Raji (cell line): ENCODE data around the gene SPSB1.

Source experiments
- POLR2A ChIP-seq: IDR thresholded peaks from 2 replicates; pipeline ENCODE4 v1.6.1; 2011; ENCODE audit warnings: low read depth, low read length, control low read depth; ENCODE audit not compliant: insufficient read depth

SPSB1 gene

DNA sequence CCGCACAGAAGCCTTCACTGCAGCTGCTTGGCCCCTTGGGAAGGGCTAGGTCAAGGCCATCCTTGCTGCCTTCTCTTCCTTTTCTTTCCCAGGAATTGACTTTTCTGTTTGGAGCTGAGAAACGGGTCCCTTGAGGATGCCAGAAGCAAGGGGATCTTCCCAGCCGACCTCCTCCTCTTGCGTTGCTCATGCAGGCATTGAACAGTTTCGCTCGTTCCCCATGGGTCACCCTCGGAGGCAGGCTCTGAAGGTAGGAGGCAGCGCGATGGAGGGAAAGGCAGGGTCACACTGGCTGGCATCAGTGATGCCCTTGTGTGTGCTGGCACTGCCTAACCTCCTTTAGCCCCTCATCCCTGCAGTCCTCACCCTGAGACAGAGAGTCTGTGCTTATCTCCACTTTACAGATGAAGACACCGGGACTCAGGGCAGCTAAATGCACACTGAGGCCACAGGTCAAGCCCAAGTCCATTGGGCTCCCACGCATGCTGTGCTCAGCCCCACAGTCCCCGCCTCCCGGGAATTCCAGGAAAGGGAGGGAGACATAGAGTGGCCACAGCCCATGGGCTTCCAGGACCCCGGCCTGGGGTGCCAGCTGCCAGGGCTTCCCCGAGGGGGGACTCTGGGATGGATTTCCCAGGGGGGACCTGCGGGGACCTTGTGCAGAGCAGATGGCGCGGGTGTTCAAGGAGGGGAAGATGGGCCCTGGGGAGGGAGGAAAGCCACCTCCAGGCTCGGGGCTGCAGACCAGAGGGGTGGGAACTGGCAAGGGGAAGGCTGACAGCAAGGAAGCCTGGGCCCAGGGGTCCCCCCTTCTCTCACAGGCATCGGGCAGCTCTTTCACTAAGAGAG, 90.2 kb downstream of the SPSB1 start:
- TF ChIP-seq POLR2A, result no peak

DNA sequence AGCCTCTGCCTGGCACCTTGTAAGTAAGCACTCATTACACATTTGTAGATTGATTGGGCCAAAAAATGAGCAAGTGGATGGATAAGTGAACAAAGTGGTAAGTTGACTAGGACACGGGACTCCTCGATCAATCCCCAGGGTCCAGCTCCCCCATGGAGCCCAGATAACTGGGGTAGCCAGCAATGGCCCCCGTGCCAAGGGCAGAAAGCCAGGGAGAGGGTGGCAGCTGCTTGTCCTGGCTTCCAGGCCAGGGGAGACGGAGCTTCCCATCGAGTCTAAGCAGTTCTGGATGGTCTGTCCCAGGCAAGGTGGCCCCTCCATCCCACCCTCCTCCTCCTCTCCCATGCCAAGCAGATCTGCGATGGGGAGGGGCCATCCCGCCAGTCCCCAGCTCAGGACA, 91.4 kb downstream of the SPSB1 start:
- TF ChIP-seq POLR2A, result no peak

DNA sequence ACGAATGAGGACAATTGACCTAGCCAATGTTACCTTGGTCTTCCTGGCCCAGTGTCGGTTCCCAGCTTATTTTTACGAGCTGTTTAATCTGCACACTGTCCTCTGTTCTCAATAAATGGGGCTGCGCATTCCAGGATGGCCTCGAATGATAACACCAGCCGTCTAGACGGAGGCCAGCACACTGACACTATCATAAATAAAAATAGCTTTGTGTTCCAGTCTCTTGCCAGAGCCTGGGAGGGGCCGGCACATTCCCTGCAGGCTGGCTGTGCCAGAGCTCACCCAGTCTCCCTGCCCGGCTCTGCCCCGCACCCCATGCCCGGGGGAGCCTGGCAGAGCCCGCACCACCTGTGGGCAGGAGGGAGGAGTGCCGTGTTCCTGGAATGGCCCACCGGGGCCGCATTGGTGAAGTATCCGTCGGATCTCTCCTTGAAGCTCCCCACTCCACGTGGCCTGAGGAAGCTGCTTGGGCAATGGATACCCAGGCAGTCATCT, 92.1 kb downstream of the SPSB1 start:
- no peak for TF ChIP-seq POLR2A

DNA sequence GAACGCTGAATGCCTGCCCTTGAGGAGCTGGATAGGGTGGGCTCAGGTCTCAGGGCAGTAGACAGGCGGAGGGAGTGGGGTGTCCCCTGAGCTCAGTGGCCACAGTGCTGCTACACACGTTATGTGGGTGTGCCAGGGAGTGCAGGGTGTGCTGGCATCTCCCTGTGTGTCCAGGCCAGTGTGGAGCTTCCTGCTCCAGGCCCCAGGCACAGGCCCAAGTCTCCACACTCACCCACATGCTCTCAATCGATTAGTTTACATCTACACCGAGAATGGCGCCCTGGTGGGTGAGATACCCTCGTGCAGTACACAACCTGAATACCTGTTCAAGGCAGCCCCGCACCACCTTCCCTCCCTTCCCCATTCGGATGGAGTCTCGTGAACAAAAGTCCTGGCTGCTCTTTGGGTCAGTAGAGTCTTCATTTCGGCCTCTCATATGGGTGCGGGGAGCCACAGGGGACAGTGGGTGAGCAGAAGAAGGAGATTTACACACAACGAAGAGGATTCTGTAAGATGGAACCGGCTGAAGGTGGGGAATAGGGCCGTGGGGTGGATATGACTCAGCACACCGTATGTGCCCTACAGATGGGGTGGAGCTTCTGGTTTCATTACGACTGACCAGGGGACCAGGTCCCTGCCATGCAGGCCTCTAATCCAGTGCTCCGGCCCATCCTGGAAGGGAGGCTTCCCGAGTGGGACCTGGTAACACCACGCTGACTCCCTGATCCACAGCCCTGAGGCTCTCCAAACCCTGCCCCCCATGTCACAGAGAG, 93.3 kb downstream of the SPSB1 start:
- TF ChIP-seq POLR2A, result no peak

DNA sequence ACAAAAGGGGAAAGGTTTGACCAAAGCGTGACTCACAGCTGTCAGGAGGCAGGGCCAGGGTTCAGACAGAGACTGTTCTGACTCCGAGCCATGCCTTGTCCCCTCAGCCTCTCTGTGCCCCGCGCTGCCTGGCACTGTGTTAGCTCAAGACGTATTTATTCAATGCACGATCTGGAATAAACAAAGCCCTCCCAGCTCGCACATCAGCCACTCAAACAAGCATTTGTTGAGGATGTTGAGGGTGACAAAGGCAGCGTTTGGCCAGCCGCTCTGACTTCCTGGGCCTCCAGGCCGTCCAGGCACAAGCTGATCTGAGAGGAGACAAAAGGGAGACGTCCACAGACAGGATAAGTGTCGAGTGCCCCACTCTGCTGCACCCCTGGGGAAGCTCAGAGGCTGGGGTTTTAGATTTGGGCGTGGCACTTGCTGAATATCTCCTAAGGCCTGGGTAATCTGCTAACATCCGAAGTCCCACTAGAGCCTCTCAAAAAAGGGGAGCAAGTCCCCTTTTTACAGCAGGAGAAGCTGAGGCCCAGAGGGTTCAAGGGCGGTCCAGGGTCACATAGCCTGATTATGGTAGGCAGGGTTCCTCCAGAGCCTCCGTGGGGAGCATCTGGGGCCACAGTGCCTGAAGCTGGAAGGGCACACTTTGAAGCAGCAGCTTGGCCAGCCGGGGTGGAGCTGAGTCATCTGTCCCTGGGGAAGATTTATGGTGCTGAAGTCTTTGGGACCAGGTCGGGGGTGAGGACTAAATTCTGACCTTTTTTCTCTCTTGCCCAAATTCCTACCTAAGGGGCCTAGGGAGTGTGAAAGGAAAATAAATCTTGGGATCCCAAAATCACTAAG, 95.9 kb downstream of the SPSB1 start:
- TF ChIP-seq POLR2A, result no peak

DNA sequence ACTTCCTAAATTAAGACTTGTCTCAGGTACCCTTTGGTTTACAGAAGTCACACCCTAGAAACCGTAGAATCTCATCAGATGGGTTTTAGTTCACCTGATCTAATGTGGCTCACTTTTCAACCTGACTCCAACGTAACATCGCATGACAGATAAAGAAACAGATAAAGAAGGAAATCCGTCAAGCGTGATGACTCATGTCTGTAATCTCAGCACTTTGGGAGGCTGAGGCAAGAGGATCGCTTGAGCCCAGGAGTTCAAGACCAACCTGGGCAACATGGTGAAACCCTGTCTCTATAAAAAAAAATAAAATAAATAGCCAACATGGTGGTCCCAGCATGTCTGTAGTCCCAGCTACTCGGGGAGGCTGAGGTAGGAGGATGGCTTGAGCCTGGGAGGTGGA, 97.3 kb downstream of the SPSB1 start:
- TF ChIP-seq POLR2A, result no peak

DNA sequence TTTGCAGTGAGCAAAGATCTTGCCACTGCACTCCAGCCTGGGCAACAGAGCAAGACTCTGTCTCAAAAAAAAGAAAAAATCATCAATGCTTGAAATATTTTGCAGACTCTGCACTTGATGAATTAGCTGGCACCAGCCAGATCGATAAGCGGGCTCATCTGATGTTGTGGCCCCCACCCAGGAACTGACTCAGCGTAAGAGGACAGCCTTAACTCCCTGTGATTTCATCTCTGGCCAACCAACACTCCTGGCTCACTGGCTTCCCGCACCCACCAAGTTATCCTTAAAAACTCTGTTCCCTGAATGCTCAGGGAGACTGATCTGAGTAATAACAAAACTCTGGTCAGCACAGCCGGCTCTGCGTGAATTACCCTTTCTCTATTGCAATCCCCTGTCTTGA, 98.9 kb downstream of the SPSB1 start:
- TF ChIP-seq POLR2A, result no peak

DNA sequence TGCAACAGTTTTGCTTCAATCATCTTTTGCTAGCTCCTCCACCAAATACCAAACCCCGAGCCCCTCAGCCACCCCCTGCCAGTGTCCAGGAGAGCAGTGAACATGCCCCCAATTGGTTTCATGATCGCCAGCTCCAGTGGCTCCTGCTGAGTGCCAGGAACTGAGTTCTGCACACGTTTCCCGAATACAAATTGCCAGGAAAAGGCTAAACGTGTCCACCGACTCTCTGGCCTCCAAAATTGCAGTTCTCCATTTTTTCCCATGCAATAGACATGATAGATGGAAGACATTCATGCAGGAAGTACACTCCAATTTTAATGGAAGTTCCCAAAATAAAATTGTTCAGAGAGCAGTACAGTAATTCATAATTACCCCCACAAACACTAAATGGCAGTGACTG, 101.3 kb downstream of the SPSB1 start:
- no peak for TF ChIP-seq POLR2A

DNA sequence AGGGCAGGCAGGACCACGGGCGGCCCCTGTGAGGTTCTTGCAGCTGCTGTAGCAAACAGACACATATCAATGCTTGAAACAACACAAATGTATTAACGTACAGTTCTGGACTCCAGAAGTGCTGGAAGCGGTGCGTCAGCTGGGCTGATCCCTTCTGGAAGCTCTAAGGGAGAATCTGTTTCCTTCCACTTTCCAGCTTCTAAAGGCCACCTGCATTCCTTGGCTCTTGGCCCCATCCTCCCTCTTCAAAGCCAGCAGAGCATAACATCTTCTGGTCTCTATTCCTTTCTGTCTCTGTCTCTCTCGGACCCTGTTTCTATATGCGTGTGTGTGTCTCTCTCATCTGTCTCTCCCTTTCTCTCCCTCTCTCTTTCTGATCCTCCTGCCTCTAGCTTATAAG, 102.3 kb downstream of the SPSB1 start:
- TF ChIP-seq POLR2A, result no peak

DNA sequence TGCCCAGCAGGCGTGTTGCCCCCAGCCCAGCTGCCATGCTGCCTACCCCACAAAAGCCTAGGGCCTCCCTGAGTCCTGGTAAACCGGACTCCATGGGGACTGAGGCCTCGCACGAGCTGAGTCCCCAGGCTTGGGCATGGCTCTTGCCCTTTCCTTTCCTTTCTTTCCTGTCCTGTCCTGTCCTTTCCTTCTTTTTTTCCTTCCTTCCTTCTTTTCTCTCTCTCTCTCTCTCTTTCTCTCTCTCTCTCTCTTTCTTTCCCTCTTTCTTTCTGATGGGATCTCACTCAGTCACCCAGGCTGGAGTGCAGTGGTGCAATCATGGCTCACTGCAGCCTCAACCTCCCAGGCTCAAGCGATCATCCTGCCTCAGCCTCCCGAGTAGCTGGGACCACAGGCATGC, 104.4 kb downstream of the SPSB1 start:
- TF ChIP-seq POLR2A, result no peak

DNA sequence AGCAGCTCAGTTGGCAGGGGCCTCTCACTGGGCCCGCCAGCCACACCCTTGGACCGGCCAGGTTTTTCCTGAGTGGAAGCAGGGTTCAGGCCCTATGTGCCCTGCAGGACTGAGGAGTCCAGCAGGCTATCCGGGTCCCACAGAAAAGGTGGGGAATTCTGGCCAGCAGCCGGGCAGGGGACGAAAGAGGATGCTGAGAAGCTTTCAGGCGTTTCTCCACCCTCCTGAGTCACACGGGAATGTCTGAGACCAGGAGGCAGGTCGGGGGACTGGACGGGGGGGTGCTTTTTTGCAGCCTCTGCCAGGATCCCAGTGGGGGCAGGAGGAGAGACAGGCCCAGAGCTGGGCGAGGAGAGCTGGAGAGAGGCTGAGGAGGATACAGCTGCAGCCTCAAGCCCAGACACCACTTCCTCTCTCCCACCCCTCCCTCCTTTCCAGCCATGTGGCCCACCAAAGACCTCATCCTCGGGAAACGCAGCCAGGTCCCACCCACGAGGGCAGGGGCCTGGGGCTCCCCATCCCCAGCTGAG, 105.4 kb downstream of the SPSB1 start:
- TF ChIP-seq POLR2A, result no peak

DNA sequence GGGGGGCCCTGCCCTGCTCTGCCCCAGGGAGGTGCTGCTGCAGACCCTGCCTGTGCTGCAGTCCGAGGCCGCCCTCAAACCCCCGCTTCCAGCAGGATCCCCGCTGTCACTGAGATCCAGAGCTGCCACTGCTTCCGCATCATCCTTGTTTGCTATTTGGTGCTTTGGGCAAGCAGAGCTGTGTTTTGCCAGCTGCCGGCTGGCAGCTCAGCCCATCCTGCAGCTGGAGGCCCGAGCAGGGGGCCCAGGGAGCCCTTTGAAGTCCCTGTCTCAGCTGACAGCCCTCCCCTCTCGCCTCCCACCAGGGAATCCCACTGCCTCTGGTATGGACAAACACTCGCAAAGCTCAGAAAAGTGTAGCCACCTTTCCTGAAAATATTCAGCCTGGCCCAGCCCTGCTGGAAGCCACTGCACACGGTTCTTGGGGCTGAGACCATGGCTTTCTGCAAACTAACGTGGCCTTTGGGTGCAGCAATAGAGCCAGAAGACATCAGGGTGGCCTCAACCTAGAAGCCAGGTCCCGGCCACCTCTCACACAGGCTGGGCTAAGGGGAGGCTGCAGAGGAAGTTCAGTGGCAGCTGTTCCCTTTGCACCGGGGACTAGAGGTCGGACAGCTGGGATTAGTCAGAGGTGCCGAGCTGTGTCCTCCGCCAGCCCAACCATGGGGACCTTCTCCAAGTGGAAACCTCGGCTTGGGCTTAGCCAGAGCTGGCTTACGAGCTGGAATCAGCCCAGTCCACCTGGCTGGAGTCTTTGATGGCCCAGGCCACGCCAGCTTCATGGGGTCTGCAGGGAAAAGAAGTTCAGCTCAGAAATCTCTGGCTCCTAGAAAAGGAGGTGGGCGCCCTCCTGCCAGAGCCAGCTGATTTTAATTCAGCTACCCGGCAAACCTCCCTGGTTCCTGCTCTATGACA, 107.1 kb downstream of the SPSB1 start:
- TF ChIP-seq POLR2A, result no peak

DNA sequence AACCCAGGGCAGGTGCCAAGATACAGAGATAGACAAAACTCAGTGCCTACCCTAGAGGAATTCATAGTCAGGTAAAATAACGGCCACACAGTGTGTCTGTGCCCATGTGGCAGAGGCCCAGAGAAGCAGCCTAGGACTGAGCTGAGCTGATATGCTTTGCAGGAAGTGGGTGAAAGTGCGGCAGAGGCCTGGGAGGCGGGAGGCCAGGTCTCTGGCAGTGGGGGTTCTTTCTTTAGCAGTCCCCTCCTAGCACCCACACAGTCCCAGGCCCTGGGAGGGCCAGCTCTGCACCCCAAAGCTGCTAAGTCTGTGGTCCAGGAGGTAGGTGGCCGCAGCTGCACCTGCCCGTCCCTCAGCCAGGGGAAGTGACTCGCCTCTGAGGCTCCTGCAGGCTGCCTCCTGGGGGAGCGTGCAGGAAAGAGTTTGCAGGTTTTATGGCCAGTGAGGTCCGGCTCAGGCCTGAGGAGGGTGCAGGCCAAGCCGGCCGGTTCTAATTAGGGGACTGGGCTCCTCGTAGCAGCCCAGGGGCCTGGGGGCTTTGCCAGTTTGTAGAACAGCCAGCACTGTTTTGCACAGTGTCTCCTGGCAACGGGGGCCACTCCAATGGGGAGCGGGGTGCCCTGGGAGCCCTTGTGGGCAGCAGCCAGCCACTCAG, 107.9 kb downstream of the SPSB1 start:
- no peak for TF ChIP-seq POLR2A

DNA sequence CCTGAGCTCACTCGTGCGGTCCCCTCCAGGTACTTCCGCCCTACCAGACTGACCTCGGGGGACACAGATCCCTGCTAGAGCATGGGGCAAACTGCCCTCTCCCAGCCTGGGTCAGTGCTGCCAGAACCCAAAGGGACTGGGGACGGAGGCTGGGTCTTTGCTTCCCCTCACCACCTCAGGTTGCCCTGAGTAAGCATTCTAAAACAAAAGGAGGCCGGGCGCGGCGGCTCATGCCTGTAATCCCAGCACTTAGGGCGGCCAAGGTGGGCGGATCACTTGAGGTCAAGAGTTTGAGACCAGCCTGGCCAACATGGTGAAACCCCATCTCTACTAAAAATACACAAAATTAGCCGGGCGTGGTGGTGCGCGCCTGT, 108.4 kb downstream of the SPSB1 start:
- no peak for TF ChIP-seq POLR2A
